ENCODE results near the gene KRTAP10-6.

DNA sequence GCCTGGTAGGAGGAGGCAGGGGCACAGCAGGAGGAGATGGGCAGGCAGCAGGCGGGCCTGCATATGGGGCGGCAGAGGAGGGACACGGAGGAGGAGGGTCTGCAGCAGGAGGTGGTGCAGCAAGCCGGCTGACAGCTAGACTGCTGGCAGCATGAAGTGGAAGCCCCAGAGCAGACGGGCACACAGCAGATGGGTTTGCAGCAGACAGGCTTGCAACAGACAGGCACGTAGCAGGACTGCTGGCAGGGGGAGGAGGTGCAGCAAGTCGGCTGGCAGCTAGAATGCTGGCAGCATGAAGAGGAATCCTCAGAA is 12.5 kb downstream of the KRTAP10-6 start:
- TF ChIP-seq, protein P1, sequence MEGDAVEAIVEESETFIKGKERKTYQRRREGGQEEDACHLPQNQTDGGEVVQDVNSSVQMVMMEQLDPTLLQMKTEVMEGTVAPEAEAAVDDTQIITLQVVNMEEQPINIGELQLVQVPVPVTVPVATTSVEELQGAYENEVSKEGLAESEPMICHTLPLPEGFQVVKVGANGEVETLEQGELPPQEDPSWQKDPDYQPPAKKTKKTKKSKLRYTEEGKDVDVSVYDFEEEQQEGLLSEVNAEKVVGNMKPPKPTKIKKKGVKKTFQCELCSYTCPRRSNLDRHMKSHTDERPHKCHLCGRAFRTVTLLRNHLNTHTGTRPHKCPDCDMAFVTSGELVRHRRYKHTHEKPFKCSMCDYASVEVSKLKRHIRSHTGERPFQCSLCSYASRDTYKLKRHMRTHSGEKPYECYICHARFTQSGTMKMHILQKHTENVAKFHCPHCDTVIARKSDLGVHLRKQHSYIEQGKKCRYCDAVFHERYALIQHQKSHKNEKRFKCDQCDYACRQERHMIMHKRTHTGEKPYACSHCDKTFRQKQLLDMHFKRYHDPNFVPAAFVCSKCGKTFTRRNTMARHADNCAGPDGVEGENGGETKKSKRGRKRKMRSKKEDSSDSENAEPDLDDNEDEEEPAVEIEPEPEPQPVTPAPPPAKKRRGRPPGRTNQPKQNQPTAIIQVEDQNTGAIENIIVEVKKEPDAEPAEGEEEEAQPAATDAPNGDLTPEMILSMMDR (IDR thresholded peaks at IDR 0.05 in 2 of 3, conservative IDR thresholded peaks at IDR 0.05 in 1 of 3; ENCODE audit: borderline replicate concordance in 1 of 3, insufficient read depth in 1 of 3, low read depth in 2 of 3, low read length in 2 of 3) = no peak
- no peak for TF ChIP-seq RAD21 (IDR thresholded peaks at IDR 0.05; ENCODE audit: low read depth)
- TF ChIP-seq ZNF274 (IDR thresholded peaks at IDR 0.05; ENCODE audit: low read depth, low read length) = no peak
- TF ChIP-seq POLR2A (IDR thresholded peaks at IDR 0.05; ENCODE audit: borderline replicate concordance, extremely low read depth, insufficient read depth, insufficient read length) = no peak
- no peak for TF ChIP-seq POLR2AphosphoS5 (IDR thresholded peaks at IDR 0.05; ENCODE audit: low read depth, low read length)
- TF ChIP-seq FOSL1 (IDR thresholded peaks at IDR 0.05; ENCODE audit: low read depth) = no peak
- TF ChIP-seq EGR1 (IDR thresholded peaks at IDR 0.05; ENCODE audit: low read depth) = no peak
- no peak for TF ChIP-seq SIN3A (IDR thresholded peaks at IDR 0.05; ENCODE audit: low read depth)
- no peak for TF ChIP-seq YY1 (IDR thresholded peaks at IDR 0.05; ENCODE audit: extremely low read depth, insufficient replicate concordance, low read depth, low read length)

Measured in HCT116 (cell line).